K562 (cell line): ENCODE results near the gene ZBTB16. TPM values are rescaled to one million over a fixed set of nuclear protein-coding genes. Genes with fewer than 3 reads are reported as not detected.

Experiments
- ATAC-seq: fragments of 200-7000 bp; cut with Tn5 transposase; 3 replicates; pipeline ENCODE4 v1.9.1; 2020; ENCODE audit warnings: moderate library complexity
- BruUV-seq: library from RNA; stranded (reverse); fragments of 400-500 nt; replicated peaks from 2 replicates; lab custom pipeline; 2021; lab: Mats Ljungman, UMichigan
- CTCF ChIA-PET: fragments of 300-600 bp; formaldehyde crosslinking; extraction: SDS; loops from one replicate; lab custom pipeline; 2021; ENCODE audit warnings: low intra/inter-chr PET ratio; lab: Yijun Ruan, JAX
- POLR2A ChIA-PET: fragments of 300-600, 350-650 bp; sonication (Branson Sonifier 250); formaldehyde crosslinking; extraction: SDS; loops from one replicate; lab custom pipeline; 2021; ENCODE audit warnings: antibody characterized with exemption, inconsistent platforms; lab: Yijun Ruan, JAX
- DNase-seq, 4 experiments: peaks; one replicate each; pipeline versions ENCODE4 v3.0.0 to v3.0.0-alpha.2; 2011 to 2018; ENCODE audit warnings: low spot score in 3 of 4, mixed read lengths in 3 of 4; ENCODE audit errors: extremely low read depth in 1 of 4
- FAIRE-seq: peaks from 2 replicates; lab custom pipeline; 2011; peaks lifted over from hg19 to GRCh38; lab: Jason Lieb, UNC
- H2AFZ ChIP-seq: 2 replicates; pipeline ENCODE4 v1.6.0; 2011; ENCODE audit warnings: low read depth, low read length, control low read depth, inconsistent platforms
- H3K27ac ChIP-seq: fragments of 200-600 bp; 3 replicates; pipeline ENCODE4 v1.8.0; 2011; ENCODE audit warnings: low read depth, mild to moderate bottlenecking, control low read depth, inconsistent platforms, low read length, moderate library complexity, mixed read lengths; ENCODE audit errors: extremely low read depth
- H3K27me3 ChIP-seq, 2 experiments: fragments of 300-600 bp in 1 of 2; 2 replicates in 1 of 2; 3 replicates in 1 of 2; pipeline versions ENCODE4 v1.6.0 to v1.8.0; 2011; ENCODE audit warnings: inconsistent platforms in 2 of 2, low read length in 2 of 2, mild to moderate bottlenecking in 1 of 2, mixed read lengths in 1 of 2, moderate library complexity in 1 of 2; ENCODE audit not compliant: control insufficient read depth in 2 of 2, insufficient read depth in 2 of 2
- H3K36me3 ChIP-seq: fragments of 300-600 bp; 3 replicates; pipeline ENCODE4 v1.8.0; 2011; ENCODE audit warnings: mild to moderate bottlenecking, low read length, inconsistent platforms; ENCODE audit not compliant: control insufficient read depth, insufficient read depth
- H3K4me1 ChIP-seq, 2 experiments: fragments of 200-600 bp in 1 of 2; replicated peaks in 1 of 2; 2 replicates in 1 of 2; 3 replicates in 1 of 2; pipeline versions ENCODE4 v1.5.1 to v1.8.0; 2011; ENCODE audit warnings: inconsistent platforms in 2 of 2, low read length in 2 of 2, mild to moderate bottlenecking in 1 of 2, mixed read lengths in 1 of 2, moderate library complexity in 1 of 2; ENCODE audit not compliant: control insufficient read depth in 2 of 2, insufficient read depth in 2 of 2
- H3K4me2 ChIP-seq: 2 replicates; pipeline ENCODE4 v1.6.1; 2011; ENCODE audit warnings: low read length, control low read depth, inconsistent platforms, mixed read lengths; ENCODE audit not compliant: insufficient read depth
- H3K4me3 ChIP-seq: fragments of 200-600 bp; sonication (generic), shearing (Covaris generic); 2 replicates; pipeline ENCODE4 v1.5.1; 2016; ENCODE audit warnings: control low read depth, inconsistent platforms
- H3K79me2 ChIP-seq: fragments of 200-600 bp; 3 replicates; pipeline ENCODE4 v1.8.0; 2011; ENCODE audit warnings: low read length, inconsistent platforms; ENCODE audit not compliant: control insufficient read depth, insufficient read depth
- H3K9ac ChIP-seq, 2 experiments: 2 replicates each; pipeline versions ENCODE4 v1.6.0 to v1.6.1; 2011; ENCODE audit warnings: low read depth in 2 of 2, low read length in 2 of 2, control low read depth in 1 of 2, inconsistent platforms in 1 of 2, mild to moderate bottlenecking in 1 of 2, mixed read lengths in 1 of 2; ENCODE audit not compliant: insufficient read depth in 1 of 2
- H3K9me1 ChIP-seq: one replicate; pipeline ENCODE4 v1.6.0; 2011; ENCODE audit warnings: inconsistent platforms, mild to moderate bottlenecking, low read length, moderate library complexity; ENCODE audit not compliant: control insufficient read depth, insufficient read depth
- H3K9me3 ChIP-seq: replicated peaks from 2 replicates; pipeline ENCODE4 v1.5.1; 2011; ENCODE audit warnings: low read depth, low read length, inconsistent platforms; ENCODE audit not compliant: control insufficient read depth, insufficient read depth
- H4K20me1 ChIP-seq: replicated peaks from 2 replicates; pipeline ENCODE4 v1.6.1; 2011; ENCODE audit warnings: low read length, inconsistent platforms, mixed read lengths; ENCODE audit not compliant: control insufficient read depth, insufficient read depth
- CTBP1 ChIP-seq: fragments of 450-650 bp; IDR thresholded peaks from 2 replicates; pipeline ENCODE4 v1.6.1; 2016; ENCODE audit warnings: borderline replicate concordance
- DACH1 ChIP-seq: fragments of 450-650 bp; IDR thresholded peaks from 2 replicates; pipeline ENCODE4 v1.6.1; 2018; ENCODE audit not compliant: partially characterized antibody
- EZH2 ChIP-seq: IDR thresholded peaks from 2 replicates; pipeline ENCODE4 v1.6.1; 2012; ENCODE audit warnings: low read depth, mild to moderate bottlenecking, inconsistent platforms, low read length, borderline replicate concordance
- HCFC1 ChIP-seq: IDR thresholded peaks from 2 replicates; pipeline ENCODE4 v1.6.1; 2012; ENCODE audit warnings: low read depth, low read length, improper control_type of control experiment
- PRPF4 ChIP-seq: fragments of 200-400 bp; formaldehyde crosslinking; IDR thresholded peaks from one replicate; pipeline ENCODE4 v1.6.1; 2017; ENCODE audit warnings: low read length, low read depth, mild to moderate bottlenecking; ENCODE audit not compliant: insufficient read depth, poor library complexity, severe bottlenecking
- WGBS: fragments of 100-300 bp; shearing (Covaris generic); methylation state at CpG from one replicate; pipeline ENCODE4 v1.1.6; 2016; ENCODE audit warnings: low coverage, mixed read lengths; ENCODE audit not compliant: insufficient coverage; ENCODE audit errors: missing lambda C conversion rate; 5-methylcytosine and 5-hydroxymethylcytosine counted together
- in situ Hi-C: fragments of 300-500 bp; cut with MboI; formaldehyde crosslinking; loops from 4 replicates; pipeline ENCODE4 v1.15.0; 2018; ENCODE audit warnings: inconsistent platforms, mixed read lengths
- intact Hi-C: fragments of 100-400 bp; cut with micrococcal nuclease; formaldehyde crosslinking; loops from 2 replicates; pipeline ENCODE4 v1.14.2; 2022
- polyA plus RNA-seq, 8 experiments: library from polyadenylated mRNA; depleted of rRNA in 4 of 8; stranded (reverse) in 5 of 8; unstranded in 3 of 8; fragments of >200 nt; fragmentation: Nextera tagmentation in 2 of 8; fragmentation: Illumina TruSeq in 1 of 8; extraction: Ambion mirVana in 2 of 8; extraction: Trizol in 1 of 8; gene quantifications; 2 replicates each; pipeline versions ENCODE4 v1.2.1 to v1.2.3, GENCODE V29; 2011 to 2014; ENCODE audit warnings: inconsistent platforms in 1 of 8, missing spikeins in 1 of 8
- total RNA-seq, 7 experiments: library from RNA; depleted of rRNA in 6 of 7; stranded (reverse); fragments of >200 nt in 6 of 7; fragmentation: Illumina TruSeq in 2 of 7; extraction: Trizol in 2 of 7; gene quantifications; 2 replicates each; pipeline versions ENCODE4 v1.2.1 to v1.2.3, GENCODE V29; 2011 to 2021; ENCODE audit warnings: low replicate concordance in 1 of 7
- TF ChIP-seq, protein P1 (sequence below): fragments of 250-450 bp; sonication (Bioruptor Pico); IDR thresholded peaks from 2 replicates; pipeline ENCODE4 v1.8.0; 2022; ENCODE audit warnings: moderate library complexity, mild to moderate bottlenecking, inconsistent platforms
- TF ChIP-seq, protein P2 (sequence below): fragments of 250-450 bp; sonication (Bioruptor Pico); IDR thresholded peaks from 2 replicates; pipeline ENCODE4 v1.5.0; 2020; ENCODE audit warnings: mild to moderate bottlenecking, borderline replicate concordance
- TF ChIP-seq, protein P3 (sequence below): sonication (generic); formaldehyde crosslinking; IDR thresholded peaks from 2 replicates; pipeline ENCODE4 v1.8.0; 2022; ENCODE audit warnings: mild to moderate bottlenecking, missing genetic modification reagents

The ZBTB16 gene
- total and polyA plus RNA-seq, 9 of the 15 experiments (the other 6 are each of a cell fraction or from before 2014, with no cell fraction given), result 0.06 to 0.40 (median 0.24) TPM; not detected in 4

DNA sequence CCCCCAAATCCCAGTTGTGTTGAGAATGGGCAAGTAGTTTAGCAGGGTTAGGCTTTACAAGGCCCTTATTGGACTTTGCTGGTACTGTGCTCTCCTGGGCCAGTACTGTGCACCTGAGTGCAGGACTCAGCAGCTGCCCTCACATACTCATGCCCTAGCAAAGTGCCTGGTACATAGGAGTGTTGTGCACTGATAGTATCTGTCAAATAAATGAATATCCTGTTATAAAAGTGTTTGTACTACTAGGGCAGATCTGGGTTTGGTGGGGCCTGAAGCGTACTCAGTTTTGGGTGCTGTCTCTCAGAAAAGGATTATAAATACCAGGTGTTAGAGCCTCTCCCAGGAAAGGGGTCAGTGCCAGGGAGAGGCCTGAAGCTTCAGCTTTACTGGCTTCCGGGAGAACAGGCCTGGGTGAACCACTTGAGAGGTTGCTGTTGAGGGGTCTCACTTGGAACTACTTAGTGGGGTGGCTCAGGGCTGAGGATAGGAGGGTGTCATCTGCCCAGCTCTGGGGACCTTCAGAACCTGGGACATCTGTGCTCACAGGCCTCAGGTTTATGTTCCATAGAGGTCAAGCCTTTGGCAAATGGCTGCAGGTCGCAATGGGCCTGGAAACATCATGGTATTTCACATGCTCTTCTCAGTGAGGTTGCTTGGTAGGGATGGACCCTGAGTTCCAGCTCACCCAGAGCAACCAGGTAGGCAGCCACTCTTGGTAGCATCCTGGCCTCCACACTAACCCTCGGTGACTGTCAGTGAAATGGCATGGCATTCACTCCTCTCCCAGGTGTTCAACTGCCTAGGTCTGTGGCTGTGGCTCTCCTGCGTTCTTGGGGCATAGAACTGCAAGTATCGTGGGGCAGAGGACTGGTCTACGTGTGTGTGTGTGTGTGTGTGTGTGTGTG is 106.1 kb downstream of the ZBTB16 start:
- intact Hi-C loops, result loop anchor here (5.0 kb wide), 1 partner anchor 83 kb away; no protein-coding TSS in a partner anchor
- no peak for DNase-seq
- H3K4me3 ChIP-seq, result no peak overlapping the region
- H4K20me1 ChIP-seq, result no peaks in the 10 kb centered on the region
- no peaks in the 10 kb centered on the region for H3K79me2 ChIP-seq
- CTCF ChIA-PET, result no interaction called here
- no TSS peak for BruUV-seq
- H3K27me3 ChIP-seq, result peaks cover 4 to 24% of the 10 kb centered on the region in 2 experiments; a peak in 4 of 5 replicates
- 49% methylated on average over 7 of the region's 7 CpGs for WGBS
- FAIRE-seq, result no peak
- peaks cover 0 to 10% of the 10 kb centered on the region in 2 experiments; a peak in 2 of 5 replicates for H3K4me1 ChIP-seq
- no peak for TF ChIP-seq PRPF4
- no peak overlapping the region for H3K27ac ChIP-seq
- no peaks in the 10 kb centered on the region for H3K9me1 ChIP-seq
- H2AFZ ChIP-seq, result no peak overlapping the region
- H3K9ac ChIP-seq, result no peak overlapping the region
- H3K4me2 ChIP-seq, result no peak overlapping the region
- no peaks in the 10 kb centered on the region for H3K9me3 ChIP-seq
- in situ Hi-C loops, result no loop called here
- H3K36me3 ChIP-seq, result no peaks in the 10 kb centered on the region; the same call in 2 of the 3 replicates
- no peak for ATAC-seq
- POLR2A ChIA-PET, result interaction anchor here (0.6 to 1.8 kb wide), 3 partner anchors 9 to 19 kb away, joined by 3 to 8 read pairs (median 3); no protein-coding TSS in a partner anchor

DNA sequence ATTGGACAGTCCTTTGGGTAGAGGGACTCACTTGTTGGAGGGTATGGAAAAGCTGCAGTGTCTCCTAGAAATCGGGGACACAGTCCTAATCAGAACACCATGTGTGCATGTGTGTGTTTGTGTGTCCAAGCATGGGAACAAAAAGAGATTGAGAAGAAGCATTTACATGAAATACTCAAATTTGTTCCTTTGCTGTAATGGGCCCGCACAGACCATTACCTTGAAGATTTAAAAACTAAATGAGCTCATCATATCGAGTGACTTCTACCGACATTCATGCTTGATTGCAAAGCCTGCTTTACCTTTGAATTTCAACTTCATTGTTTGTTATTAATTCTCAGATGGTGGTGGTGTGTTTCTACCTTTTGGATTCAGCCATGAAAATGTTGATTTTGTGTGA is 106.9 kb downstream of the ZBTB16 start:
- no peaks in the 10 kb centered on the region for H3K79me2 ChIP-seq
- no peak for TF ChIP-seq EZH2
- TF ChIP-seq, protein P1, sequence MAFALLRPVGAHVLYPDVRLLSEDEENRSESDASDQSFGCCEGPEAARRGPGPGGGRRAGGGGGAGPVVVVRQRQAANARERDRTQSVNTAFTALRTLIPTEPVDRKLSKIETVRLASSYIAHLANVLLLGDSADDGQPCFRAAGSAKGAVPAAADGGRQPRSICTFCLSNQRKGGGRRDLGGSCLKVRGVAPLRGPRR (CRISPR knock-in tag), result no peak
- no peak for TF ChIP-seq DACH1
- no peak for TF ChIP-seq HCFC1
- TF ChIP-seq CTBP1, result no peak
- TF ChIP-seq, protein P2, sequence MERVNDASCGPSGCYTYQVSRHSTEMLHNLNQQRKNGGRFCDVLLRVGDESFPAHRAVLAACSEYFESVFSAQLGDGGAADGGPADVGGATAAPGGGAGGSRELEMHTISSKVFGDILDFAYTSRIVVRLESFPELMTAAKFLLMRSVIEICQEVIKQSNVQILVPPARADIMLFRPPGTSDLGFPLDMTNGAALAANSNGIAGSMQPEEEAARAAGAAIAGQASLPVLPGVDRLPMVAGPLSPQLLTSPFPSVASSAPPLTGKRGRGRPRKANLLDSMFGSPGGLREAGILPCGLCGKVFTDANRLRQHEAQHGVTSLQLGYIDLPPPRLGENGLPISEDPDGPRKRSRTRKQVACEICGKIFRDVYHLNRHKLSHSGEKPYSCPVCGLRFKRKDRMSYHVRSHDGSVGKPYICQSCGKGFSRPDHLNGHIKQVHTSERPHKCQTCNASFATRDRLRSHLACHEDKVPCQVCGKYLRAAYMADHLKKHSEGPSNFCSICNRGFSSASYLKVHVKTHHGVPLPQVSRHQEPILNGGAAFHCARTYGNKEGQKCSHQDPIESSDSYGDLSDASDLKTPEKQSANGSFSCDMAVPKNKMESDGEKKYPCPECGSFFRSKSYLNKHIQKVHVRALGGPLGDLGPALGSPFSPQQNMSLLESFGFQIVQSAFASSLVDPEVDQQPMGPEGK (CRISPR knock-in tag), result no peak
- TF ChIP-seq, protein P3, sequence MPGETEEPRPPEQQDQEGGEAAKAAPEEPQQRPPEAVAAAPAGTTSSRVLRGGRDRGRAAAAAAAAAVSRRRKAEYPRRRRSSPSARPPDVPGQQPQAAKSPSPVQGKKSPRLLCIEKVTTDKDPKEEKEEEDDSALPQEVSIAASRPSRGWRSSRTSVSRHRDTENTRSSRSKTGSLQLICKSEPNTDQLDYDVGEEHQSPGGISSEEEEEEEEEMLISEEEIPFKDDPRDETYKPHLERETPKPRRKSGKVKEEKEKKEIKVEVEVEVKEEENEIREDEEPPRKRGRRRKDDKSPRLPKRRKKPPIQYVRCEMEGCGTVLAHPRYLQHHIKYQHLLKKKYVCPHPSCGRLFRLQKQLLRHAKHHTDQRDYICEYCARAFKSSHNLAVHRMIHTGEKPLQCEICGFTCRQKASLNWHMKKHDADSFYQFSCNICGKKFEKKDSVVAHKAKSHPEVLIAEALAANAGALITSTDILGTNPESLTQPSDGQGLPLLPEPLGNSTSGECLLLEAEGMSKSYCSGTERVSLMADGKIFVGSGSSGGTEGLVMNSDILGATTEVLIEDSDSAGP, result no peak

More for the DNA sequence above, 106.9 kb downstream of the ZBTB16 start:
- FAIRE-seq (no peak), DNase-seq (no peak), ATAC-seq (no peak)
- Histone ChIP-seq H3K27ac (no peak overlapping the region), H3K9ac (no peak overlapping the region), H3K9me3 (no peaks in the 10 kb centered on the region), H3K4me2 (no peak overlapping the region), H3K9me1 (no peaks in the 10 kb centered on the region), H4K20me1 (no peaks in the 10 kb centered on the region), H3K36me3 (no peaks in the 10 kb centered on the region; the same call in 2 of the 3 replicates), H3K27me3 (peaks cover 4 to 32% of the 10 kb centered on the region in 2 experiments; a peak in 4 of 5 replicates), H3K4me1 (peaks cover 0 to 8% of the 10 kb centered on the region in 2 experiments; a peak in 2 of 5 replicates), H2AFZ (no peak overlapping the region), H3K4me3 (no peak overlapping the region)
- in situ Hi-C loops, result no loop called here
- no TSS peak for BruUV-seq
- POLR2A ChIA-PET, result interaction anchor here (0.9 to 1.8 kb wide), 3 partner anchors 9 to 22 kb away, joined by 3 to 8 read pairs (median 3); no protein-coding TSS in a partner anchor
- CTCF ChIA-PET, result no interaction called here
- intact Hi-C loops, result loop anchor here (5.0 kb wide), 1 partner anchor 84 kb away; no protein-coding TSS in a partner anchor
- WGBS, result 32% methylated on average over 4 of the region's 4 CpGs
